ENCODE results near the gene C10orf95.
"Not testable (repeated sequence)": the region's sequence is repeated elsewhere in the genome, so short reads cannot be mapped to it uniquely, and the experiment has no call there.

The C10orf95 gene

DNA sequence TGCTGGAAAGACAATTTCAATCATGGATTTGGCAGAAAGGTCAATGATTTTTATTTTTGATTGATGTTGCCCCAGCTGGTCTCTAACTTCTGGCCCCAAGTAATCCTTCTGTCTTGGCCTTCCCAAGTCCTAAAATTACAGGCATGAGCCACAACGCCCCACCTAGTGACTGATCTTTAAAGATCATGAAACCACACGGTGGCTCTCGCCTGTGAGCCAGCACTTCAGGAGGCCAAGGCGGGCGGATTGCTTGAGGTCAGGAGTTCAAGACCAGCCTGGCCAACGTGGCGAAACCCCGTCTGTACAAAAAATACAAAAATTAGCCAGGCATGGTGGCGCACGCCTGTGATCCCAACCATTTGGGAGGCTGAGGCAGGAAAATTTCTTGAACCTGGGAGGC, 12.6 kb upstream of the C10orf95 start:
- no peak for DNase-seq

DNA sequence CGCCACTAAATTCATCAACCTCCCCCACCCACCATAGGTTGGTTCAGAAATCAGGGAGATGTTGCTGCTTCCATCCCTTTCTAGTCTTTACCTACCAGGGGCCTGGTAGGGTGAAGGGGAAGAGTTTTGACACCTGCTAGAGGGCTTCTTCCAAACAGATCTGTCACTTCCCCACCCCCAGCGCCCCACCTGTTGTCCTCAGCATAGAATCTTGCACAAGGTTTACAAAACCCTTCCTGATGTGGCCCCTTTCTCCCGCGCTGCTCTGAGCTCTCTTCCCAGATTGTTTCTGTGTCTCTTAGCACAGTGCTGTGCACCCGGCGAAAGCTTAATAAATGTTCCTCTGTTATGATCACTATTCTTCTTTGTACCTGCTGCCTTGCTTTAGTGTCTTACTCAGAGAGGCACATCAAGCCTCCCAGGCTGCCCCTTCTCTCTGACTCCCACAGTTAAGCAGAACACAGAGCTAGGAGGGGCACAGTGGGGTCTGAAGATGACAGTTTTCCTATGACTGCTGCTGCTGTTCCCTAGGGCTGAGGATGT, 11.2 kb upstream of the C10orf95 start:
- no peak for DNase-seq

DNA sequence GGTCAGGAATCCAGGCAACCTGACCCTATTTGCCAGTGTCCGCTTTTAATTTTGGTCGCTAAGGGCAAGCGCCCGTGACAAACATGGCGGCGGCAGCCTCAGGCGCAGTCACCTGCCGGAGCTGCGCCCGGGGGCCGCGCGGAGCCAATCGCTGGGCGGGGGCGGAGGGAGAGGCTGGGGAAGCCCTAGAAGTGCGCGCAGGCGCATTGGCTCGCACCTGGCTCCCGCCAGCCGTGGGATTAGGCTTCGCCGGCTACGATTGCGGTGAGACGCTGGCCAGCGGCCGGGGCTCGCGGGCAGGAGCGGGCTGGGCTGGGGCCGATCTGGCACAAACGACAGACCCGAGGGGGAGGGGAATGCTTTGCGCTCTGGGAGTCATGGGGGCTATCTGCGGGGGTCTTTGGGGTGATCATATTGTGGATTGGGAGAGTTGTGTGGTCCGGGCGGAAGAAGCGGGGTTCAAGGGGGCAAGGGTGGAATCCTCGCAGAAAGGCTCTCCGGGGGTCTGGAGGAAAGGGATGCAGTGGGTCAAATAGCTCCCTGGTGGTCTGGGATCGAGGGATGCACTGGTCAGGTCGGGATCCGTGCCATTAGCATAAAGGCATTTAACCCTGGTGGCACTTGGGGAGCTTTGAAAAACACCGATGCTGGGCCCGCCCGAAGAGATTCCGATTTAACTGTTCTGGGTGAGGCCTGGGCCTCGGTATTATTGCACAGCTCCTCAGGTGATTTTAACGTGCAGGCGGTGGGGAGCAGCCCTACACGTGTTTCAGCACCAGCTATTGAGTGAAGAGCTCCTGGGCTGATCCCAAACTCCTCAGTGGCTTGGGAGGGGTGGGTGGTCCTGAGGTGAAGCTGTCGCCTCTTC, 10.1 kb upstream of the C10orf95 start:
- peak; percentile 89 for DNase-seq

DNA sequence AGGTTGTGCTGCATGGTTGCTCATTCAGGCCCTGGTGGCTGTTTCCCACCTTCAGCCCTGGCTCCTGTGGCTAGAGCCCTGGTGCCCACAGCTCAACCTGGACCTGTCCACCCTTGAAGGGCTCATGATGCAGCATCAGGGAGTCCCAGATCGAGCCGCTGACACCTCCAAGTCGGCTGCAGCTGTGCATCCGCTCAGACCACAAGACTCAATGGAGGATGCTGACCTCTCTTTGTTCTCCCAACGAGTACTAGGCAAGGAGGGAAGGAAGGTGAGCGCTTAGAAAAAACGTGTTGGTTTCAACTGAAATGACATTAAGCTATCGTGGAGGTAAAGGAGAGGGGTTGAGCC, 9.5 kb upstream of the C10orf95 start:
- no peak for DNase-seq

GRCh38 chr10:102458656-102459055, 7.3 kb upstream of the C10orf95 start:
- no peak for DNase-seq

DNA sequence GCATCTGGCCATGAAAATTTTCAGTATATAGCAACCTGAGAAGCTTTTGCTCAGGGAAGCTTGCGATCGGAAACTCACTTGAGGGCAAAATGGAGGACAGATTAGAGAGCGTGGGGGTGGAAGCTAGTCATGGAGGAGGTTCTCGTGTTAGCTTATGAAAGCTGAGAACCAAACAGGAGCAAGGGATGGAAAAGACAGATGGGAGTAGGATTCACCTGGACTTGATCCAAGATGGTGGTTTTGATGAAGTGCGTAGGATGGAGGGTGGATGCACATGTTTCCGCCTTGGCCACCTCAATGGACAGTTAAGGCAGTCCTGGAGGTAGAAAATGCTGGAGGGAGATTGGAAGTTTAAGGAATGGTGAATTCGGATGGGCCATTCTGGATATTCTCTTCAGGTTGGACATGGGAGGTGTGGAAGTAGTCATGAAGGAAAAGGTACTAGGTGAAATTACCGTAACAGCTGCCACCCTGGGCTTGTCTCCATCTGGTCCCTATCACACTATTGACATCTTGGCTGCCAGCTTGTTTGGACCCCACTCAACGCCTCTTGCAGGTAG, 6.3 kb upstream of the C10orf95 start:
- no peak for DNase-seq

DNA sequence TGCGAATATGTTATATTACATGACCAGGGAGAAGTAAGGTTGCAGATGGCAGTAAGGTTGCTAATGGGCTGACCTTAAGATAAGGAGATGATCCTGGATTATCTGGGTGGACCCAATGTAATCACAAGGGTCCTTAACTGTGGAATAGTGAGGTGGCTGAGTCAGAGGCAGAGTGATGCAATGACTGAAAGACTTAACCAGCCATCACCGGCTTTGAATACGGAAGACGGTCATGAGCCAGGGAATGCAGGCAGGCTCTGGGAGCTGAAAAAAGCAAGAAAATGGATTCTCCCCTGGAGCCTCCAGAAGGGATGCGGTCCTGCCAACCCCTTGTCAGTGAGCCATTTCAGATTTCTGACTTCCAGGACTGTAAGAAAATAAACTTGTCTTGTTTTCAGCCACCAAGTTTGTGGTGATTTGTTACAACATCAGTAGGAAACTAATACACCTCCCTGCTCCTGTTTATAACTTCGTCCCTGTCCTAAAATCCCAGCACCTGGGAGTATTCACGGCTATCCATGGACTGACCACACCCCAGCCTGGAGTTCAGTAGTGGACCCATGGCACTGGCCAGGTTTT, 4.6 kb upstream of the C10orf95 start:
- no peak for DNase-seq

- not testable (repeated sequence) for DNase-seq
Measured at GRCh38 chr10:102454662-102455487, 3.5 kb upstream of the C10orf95 start.

GRCh38 chr10:102453502-102453901, 2.2 kb upstream of the C10orf95 start:
- DNase-seq = no peak

- DNase-seq = no peak
Measured at GRCh38 chr10:102452672-102453340, 1.5 kb upstream of the C10orf95 start.

DNA sequence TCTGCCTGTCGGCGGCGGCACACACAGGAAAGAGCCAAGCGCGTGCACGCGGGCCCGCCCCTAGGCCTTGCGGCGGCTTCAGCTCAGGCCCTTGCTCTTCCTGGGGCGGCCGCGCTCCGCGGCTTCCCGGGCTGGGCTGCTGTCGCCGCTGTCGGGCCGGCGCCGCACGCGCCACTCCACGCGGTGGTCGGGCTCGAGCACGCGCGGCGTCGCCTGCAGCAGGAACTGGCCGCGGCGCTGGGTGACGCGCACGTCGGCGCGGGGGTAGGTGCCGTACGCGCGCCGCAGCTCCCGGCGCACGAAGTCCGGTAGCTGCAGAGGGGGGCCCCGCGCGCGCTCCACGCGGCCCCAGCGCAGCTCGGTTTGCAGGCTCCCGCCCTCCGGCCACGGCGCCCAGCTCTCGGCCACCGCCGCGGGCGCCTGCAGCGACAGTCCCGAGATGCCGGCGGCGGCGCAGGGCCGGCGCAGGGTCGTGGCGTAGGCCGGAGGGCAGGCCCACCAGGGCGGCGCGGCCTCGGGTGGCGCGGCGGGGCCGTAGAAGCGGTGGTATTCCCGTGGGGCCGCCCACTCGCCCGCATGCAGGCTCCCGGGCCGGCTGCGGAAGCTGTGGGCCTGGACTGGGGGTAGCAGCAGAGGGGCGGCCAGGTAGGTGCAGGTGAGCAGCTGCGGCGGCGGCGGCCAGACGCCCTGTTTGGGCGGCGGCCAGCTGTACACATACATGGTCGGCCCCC, 804 bp downstream of the C10orf95 start:
- DNase-seq = peak; percentile 83

DNA sequence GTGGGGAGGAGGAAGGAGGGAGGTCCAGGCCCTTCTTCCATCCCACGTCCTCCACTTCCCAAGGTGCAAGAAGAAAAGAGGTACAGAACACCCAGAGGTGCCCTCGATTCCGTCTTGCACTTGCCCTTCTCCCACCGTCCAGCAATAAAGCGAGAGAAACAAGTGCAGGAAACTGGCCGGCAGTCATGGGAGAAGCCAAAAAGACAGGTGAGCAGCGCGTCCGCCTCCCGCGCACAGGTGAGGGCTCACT, 1.3 kb downstream of the C10orf95 start:
- no peak for DNase-seq

DNA sequence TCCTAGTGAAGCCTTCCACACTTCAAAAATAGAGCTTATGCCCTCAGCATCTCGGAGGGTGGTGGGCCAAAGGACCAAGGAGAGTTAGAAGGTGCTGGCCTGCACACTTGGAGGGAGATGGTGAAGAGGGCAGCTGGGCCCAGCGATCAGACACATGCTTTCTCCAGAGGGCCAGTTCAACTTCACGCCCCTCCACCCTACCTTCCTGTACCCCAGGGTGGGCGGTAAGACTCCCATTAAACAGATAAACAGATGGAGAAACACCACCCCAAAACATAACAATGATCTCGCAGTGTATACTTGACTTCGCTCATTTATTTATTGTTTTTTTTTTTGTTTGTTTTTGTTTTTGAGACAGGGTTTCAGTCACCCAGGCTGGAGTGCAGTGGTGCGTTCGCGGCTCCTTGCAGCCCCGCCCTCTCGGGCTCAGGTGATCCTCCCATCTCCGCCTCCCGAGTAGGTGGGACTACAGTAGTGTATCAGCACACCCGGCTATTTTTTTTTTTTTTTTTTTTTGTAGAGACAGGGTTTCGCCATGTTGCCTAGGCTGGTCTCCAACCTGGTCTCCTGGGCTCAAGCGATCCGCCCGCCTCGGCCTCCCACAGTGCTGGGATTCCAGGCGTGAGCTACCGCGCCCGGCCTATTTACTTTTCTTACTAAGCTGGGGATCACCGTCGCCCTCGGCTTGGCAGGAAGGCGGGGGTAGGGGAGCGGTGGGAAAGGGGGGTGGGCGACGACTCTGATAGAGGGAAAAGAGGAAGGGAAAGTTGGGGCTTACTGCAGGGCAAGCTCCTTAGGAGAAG, 1.8 kb downstream of the C10orf95 start:
- peak; percentile 78 for DNase-seq

GRCh38 chr10:102444851-102445250, 6.5 kb downstream of the C10orf95 start:
- DNase-seq = no peak

GRCh38 chr10:102438374-102438773, 13.0 kb downstream of the C10orf95 start:
- no peak for DNase-seq

- no peak for DNase-seq
Measured at GRCh38 chr10:102437515-102437914, 13.8 kb downstream of the C10orf95 start.

DNA sequence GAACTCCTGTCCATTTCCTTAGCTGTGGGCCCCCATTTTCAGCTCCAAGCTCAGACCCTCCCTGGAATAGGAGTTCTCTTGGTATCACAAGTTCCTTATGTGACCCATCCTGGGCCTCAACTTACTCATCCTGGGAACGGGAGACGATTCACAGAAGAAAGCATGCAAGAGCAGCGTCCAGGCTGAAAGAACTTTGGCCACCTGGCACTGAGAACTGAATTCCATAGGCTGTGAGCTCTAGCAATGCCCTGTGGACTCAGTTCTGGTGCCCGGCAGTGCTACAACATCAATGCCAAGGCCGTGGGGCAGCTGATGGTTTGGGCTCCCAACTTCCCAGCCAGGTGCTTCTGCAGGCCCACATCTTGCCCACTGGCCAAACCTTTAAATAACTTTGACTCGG, 15.0 kb downstream of the C10orf95 start:
- DNase-seq = no peak

- no peak for DNase-seq
Measured at GRCh38 chr10:102435529-102436233, 15.7 kb downstream of the C10orf95 start.

DNA sequence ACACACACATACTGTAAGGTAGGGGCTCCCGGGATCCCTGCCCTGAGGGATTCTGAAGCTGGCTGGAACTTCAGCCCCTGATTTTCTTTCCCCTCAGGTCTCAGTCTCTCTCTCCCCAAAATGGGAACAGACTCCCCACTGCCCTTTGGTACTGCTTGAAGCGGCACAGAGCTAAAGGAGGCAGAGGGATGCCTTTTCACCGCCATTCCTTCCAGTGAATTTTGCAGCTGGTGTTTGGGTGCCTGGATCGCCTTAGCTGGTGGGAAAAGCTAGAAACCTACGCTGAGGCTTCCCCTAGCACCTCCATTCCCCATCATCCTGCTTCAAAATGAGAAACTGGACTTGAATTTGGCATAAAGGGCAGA, 16.2 kb downstream of the C10orf95 start:
- DNase-seq = no peak

DNA sequence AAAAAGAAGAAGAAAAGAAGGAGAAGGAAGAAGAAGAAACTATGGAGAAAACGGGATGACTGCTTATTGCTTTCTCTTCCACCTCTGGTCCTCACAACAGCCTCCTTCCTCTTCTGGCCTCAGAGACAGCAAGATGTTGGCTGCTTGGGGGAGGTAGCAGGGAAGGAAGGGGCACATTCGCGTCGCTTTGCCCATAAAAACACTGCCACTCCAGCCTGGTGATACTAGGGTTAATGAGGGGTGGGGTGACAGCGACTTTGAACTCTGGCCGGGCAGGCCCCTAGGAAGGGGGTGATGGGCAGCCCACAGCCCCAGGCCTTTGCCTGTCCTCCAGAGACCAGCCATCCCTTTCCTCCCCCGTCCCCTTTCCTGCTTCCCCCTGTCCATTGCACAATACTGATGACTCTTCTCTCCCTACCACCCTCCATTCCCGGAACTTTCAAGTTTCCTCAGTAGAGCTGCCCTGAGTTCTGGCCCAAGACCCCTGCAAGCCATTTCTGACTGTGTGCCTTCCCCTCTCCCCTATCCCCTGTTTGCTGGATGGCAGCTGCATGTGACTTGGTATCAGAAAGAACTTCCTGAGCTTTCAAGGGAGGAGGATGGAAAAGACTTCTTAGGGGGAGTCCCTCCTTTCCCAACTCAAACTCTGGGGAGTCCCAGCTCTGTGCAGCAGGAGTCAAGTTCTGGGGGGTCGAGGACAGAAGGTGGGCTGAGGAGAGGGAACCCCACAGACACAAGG, 16.8 kb downstream of the C10orf95 start:
- no peak for DNase-seq
